HG02943 (cell line): ENCODE data around the gene FST.

Experiments used
- ATAC-seq: cut with Tn5 transposase; IDR thresholded peaks from one replicate; pipeline ENCODE4 v1.9.1; 2021; ENCODE audit warnings: mild to moderate bottlenecking, low read depth, moderate library complexity; ENCODE audit not compliant: unreplicated experiment

Gene FST, protein sequence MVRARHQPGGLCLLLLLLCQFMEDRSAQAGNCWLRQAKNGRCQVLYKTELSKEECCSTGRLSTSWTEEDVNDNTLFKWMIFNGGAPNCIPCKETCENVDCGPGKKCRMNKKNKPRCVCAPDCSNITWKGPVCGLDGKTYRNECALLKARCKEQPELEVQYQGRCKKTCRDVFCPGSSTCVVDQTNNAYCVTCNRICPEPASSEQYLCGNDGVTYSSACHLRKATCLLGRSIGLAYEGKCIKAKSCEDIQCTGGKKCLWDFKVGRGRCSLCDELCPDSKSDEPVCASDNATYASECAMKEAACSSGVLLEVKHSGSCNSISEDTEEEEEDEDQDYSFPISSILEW

DNA sequence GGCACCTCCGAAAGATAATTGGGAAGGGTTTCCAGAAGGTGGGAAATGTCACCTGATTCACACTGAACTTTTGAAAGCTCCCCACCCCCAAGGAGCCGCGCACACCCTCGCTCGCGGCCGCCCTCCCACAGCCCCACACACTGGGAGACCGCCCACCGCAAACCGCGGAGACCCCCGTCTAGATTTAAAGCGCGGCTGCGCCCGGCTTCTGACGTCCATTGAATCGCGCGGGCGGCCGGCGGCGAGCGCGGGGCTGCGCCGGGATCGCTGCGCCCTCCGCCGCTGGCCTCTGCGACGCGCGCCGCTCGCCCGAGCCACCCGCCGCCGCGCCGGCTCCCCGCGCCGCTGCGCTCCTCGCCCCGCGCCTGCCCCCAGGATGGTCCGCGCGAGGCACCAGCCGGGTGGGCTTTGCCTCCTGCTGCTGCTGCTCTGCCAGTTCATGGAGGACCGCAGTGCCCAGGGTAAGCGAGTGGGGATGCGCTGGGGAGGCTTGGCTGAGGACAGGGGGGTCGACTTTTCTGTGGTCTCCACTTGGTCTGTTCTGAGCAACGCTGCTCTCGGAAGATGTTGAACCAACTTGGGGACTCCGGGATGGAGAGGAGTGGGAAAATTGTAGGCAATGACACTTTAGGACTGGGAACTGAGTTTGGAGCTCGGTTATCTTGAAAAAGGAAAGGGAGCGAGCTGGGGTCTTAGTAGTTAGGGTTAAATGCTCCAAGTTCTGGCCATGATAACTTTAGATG is at the start of gene FST:
TSS of gene FST (plus strand) at position 214 of the 743 bp plus-strand sequence. CDS start at position 377, 163 bp downstream.
- ATAC-seq = no peak

DNA sequence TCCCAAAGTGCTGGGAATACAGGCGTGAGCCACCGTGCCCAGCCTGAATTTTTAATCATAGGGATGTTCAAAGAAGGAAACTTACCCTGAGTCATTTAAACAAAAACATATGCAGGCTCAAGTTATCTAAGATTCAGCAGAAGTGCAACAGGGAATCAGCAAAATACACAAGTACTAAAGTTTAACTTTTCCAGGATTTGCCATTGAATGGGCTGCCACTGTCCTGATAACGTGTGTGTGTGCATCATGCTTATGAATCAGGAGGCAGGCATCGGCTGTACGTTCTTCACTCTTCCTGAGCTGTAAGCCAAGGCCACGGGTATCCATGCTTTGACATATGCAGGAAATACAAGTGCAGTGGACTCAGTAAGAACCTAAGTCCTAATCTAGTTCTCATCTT is 48.8 kb upstream of the FST start:
- no peak for ATAC-seq

DNA sequence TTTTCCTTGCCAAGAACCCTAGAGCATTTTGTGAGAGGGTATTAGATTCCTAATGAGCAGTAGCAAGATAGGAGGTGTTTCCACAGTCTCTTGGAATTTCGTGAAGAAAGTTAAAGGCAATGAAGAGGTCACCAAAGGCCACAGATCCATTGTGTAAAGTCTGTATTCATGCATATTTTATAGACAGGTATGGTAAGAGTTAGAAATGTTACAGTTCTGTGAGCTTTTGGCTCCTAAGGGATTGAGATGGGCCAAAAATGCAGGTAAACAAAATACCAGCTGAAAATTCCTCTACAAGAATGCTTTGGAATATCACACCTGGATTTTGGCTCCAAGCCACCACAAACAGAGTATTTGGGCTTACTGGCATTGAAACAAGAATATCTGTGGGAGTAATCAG is 47.4 kb upstream of the FST start:
- no peak for ATAC-seq

DNA sequence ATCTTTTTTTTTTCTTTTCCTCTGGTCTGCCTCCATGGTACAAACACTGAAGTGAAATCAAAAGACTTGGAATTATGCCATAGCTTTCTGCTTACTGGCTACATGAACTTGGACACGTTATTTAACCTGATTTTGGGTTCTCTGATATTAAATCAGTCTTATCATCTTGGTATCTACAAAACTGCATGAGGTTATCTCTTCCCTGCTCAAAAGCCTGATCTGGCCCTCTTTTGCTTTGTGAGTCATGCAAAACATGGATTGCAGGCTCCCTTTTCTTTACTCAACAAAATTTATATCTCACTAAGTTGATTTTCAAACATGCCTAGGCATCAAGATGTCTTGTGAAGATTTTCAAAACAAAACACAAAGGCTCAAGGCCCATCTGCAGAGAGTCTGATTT is 45.9 kb upstream of the FST start:
- no peak for ATAC-seq

DNA sequence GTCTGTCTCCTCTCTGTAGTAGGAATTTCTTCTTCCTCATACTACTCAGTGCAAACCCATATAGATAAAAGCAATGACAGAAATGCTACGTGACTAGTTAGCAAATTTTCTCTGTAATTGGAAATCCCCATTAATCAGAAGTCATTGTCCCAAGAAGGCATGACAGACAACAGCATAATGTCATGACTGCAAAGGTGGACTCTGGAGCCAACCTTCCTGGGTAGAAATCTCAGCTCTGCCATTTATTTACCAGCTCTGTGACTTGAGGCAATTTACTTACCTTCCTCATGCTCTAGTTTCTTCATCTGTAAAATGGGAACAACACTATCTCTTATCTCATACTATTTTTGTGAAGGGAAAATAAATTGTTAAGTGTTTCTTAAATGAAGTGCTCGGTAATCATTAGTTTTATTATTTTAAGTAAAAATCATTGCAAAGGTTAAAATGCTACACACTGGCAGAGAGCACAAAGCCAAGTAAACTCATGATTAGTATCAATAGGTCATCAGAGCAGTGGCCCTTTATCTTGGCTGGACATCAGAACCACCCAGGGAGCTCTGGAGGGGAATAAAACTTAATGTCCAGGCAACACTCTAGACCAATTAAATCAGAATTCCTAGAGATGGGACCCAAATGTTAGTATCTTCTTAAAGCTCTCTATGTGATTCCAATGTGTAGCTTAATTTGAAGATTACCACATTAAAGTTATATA is 43.8 kb upstream of the FST start:
- ATAC-seq = no peak

DNA sequence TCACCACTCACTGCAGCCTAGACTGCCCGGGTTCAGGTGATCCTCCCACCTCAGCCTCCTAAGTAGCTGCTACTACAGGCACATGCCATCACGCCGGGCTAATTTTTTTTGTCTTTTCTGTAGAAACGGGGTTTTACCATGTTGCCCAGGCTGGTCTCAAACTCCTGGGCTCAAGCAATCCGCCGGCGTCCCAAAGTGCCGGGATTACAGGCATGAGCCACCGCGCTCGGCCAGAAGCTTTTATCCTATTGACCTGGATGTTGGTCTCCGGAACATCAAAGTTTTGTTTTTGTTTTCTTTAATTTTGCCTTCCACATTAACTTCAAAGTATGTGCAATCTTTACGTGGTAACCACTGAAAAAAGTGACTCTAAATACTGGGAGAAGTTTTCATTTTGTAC is 42.4 kb upstream of the FST start:
- no peak for ATAC-seq

DNA sequence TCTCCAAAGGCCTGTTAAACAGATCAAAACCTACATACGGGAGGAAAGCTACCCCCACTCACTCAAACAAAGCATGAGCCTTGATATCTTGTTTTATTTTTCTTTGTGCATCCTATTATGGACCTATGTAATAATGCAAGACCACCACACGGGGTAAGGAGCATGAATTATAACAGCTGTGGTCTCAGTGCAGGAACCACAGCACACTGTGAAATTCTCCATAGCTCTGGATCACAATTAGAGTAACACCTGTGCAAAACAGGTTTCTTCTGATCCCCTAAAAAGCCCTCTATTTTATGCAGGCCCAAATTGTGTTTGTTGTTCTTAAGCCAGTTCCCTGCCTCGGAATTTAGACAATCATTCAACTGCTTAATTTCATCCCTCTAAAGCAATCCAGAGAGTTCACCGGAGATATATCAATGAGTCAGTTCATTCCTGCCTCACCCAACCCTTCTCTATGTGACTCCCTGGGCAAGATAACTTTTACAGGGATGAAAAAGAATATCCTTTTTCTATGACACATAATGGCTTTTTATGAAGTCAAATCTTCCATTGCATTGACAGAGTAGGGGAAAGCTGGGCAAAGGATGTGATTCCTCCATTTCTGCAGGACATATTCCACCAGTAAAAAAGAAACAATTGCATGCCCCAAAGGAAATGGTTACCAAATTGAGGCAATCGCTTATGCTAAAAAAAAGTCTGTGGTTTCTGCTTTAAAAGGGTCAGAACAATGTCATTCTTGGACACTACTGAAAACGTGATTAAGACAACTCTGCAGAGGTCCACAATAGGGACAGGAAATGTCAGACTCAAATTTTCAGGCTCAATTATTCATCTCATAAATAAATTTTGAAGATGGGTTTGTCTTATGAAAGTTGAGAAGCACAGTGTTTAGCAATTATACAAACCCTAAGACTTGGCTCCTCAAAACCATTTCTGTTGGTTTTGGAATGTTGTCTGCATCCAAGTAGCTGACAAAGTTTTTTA is 41.6 kb upstream of the FST start:
- ATAC-seq = no peak

DNA sequence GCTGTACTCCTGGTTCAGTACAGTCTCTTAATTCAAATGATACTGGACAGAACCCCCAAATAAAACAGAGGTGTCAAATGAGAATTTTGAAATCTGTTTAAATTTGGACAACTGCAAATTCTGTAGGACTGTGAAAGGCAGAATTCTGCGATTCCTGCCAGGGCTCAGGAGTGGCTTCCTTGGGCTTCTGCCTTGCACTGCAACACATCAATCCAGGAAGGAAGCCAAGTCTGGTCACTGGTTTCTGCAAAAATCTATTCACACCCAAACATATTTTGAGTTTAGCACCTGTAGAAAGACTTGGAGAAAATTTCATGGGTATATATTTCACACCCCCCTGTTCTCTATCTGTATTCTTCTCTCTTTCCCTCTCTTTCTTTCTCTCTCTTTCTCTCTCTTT is 37.5 kb upstream of the FST start:
- no peak for ATAC-seq

DNA sequence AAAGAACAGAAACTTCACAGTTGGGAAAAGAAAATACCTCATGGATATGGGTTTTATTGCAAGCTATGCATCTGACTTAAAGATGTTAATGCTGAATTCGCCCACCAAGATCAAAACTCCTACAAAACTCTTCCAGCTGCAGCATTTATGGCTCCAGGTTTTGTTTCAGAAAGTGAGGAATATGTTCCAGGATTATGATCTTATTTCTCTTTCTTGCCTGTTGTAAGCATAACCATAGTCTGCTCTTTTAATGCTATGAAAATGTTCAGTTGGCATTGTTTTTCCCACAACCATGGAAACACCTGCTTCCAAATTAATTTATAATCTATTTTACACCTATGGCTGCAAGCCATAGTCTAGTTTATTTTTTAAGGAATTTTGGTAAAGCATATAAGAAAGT is 34.9 kb upstream of the FST start:
- no peak for ATAC-seq

DNA sequence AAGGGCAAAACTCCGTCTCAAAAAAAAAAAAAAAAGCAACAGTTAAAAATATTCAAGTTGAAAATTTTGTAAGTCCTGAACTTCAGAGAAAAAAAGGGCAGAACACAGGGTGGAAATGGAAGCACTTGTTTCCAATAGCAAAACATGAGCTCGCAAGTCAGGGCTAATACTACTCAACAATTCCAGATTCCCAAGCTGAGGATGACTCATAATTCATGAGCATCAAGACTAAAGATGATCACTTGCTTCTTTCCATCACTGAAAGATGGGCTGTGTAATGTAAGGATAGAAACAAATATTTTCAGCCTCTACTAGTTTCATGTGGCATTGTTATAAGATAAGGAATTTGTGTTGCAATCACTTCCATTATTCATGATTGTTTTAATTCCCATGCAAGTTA is 33.5 kb upstream of the FST start:
- ATAC-seq = no peak

DNA sequence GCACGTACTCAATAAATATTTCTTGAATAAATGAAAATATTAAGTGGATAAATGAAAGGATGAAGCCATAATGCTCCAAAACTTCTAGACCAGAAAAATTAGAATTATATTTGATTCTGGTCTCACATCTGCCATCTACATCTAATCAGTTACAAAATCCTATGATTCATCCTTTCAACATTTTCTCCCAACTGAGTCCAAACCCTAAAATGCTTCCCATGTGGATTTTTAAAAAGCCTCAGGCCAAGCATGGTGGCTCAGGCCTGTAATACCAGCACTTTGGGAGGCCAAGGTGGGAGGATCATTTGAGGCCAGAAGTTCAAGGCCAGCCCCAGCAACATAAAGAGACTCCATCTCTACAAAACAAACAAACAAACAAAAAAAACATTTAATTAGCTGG is 31.6 kb upstream of the FST start:
- no peak for ATAC-seq

DNA sequence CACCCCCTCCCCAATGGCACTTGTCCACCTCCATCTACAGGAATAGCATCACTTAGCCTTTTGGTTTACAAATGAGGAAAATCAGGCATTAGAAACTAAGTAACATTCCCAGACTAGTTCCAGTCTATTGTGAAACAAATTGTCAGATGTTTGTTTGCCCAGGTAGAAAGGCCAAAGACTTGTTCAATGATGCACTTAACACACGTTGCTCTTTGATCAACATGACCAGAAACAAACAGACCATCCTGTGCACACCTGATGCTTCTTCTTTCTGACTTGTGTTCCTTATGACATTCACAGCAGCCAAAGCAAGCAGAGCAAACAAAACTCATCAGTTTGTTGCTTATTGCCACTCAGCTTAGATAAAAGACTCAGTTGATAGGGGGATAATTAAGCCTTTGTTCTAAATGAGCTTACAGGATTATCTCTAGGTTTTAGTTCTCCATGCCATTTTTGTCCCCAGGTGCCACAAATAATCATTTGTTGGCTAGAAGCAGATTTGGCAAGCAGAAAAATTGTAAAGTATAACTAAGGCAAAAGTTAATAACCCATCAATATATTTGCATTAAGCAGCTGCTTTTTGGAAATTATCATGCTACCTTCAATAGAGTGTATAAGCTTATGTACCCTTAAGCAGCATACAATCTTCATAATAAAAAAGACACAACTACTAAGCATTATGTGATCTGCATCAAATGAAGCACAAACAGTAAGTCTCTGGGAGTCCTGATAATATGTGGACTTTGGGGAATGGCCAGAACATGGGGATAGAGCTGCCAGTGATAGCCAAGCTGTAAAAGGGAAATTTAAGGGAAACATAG is 26.3 kb upstream of the FST start:
- ATAC-seq = no peak

DNA sequence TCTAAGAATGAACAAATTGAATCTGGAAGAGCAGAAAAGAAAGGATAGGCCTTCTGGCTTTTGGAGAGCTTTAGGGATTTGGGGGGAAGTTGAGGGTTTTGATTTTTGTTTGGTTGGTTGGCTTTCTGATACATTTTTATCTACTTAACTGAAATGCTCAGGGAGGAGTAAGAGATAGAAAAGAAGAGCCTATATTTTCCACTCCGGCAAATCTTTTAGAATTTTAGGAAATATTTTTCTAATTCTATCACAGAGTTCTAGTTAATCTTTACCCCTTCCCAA is 25.8 kb upstream of the FST start:
- no peak for ATAC-seq

DNA sequence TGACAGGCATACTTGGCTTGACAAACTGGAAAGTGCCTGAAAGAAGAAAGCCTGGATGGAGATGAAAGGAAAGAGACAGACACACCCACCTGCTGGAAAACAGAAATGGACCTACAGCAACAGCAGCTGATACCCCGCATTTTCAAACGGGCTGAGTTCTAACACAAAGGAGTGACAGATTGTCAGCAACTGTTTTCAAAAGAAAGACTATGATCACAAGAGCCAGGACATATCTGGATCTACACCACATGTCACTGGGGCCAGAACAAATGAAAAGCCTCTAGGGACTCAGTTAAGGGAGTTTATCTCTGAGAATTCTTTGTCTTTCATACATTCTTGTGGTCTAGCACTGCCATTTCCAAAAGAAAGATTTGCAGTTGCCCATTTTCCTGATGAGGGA is 24.1 kb upstream of the FST start:
- ATAC-seq = no peak

DNA sequence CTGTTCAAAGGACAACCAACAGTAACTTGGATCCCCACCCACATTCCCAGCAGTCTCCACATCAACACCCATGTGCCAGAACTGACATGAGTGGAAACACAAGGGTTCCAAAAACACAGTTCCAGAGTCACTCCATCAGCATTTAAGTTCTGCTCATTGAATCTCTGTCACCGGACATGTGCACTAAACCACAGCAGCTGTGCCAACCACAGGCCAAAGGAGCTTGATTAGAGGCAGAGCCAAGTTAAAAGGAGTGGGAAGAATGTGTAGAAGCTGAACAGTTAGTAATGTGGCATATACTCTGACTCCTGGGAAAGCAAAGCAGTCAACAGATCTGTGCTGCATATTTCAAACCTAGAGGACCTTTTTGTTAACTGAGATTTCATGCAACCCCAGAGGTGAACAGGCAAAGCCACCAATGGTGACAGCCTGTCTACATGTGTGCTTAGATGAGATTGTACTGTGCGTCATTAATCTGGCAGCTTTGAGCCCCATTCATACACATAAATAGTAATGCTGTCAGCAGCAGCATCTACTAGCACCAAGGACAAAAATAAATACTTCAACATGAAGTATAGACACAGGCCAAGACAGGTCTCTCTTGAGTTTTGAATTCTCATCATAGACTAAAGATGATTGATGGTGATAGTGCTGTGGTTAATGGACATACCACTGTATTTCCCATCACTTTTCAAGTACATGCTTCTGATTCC is 16.4 kb upstream of the FST start:
- ATAC-seq = no peak

DNA sequence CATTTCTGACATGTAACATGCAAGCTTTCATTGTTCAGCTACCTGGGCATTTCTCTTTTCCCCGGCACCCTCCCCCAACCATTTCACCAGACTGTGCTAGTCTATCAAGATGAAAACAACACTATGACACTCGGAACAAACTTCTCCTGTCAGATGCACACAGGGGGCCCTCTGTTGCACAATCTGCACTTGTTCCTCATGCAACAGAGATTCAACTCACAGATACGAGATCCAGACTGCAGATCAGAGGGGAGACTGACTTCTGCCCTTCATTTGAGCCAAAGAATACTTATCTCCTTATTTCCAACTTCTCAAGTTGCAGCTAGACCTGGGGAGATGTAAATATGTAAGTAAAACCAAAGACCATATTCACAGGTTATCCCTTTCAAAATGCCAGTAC is 15.7 kb upstream of the FST start:
- ATAC-seq = no peak

DNA sequence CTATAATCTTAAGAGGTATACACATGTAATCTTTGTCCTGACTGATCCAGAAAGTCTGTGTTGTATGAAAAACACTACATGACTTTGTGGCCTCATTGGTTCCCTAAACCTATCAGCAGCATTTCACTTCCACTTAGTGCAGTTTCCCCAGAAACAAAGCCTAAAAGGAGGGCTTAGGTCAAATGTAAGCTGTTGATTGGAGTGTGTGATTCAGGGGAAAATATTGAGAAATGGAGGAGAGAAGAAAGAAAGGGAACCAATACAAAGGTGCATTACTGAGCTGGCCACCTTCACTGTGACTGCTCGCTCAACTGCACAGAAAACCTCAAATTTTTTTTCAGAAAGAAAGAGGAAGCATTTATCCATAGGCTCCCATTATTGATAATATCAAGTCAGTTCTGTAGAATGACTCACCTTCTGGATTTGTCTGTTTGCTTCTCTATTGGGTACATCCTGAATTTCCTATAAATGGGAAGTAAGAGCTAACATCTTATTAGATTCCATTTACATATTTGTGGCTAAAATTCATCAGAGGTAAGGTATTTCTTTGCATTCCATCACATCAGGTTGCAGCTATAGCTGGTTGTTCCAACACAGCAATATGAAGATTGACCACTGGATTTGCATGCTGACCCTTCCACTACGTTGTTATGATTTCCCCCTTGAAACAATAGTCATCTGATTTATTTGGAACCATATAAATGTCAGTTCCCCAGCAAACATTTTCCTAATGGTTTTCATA is 10.3 kb upstream of the FST start:
- ATAC-seq = no peak

DNA sequence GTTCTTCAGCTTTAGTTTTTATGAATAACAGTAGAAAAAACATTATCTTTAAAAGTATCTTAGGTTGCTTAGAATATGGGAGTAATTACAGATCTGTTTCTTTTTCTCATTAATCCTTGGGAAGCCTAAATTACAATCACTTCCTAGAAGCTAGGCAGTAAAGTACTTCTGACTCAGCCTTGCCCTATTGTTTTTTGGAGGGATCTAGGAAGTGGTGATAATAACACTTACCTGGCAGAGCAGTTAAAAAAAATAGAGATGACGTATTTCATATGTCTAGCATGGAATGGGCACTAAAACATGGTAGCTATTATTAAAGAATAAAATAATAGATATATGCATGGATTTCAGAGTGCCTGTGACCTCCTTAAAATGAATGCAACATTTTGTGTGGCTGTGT is 8.2 kb upstream of the FST start:
- ATAC-seq = no peak
